ENCODE results near the gene TMEM200B. TPM values are rescaled to one million over a fixed set of nuclear protein-coding genes. Genes with fewer than 3 reads are reported as not detected.
A peak's percentile ranks its signal among the peaks of the same experiment; 100 is the strongest.

TMEM200B gene
- total and polyA plus RNA-seq, 10 of the 15 experiments (the other 5 are each of a cell fraction or from before 2014, with no cell fraction given): 0.03 to 1.4 (median 0.08) TPM; not detected in 3

DNA sequence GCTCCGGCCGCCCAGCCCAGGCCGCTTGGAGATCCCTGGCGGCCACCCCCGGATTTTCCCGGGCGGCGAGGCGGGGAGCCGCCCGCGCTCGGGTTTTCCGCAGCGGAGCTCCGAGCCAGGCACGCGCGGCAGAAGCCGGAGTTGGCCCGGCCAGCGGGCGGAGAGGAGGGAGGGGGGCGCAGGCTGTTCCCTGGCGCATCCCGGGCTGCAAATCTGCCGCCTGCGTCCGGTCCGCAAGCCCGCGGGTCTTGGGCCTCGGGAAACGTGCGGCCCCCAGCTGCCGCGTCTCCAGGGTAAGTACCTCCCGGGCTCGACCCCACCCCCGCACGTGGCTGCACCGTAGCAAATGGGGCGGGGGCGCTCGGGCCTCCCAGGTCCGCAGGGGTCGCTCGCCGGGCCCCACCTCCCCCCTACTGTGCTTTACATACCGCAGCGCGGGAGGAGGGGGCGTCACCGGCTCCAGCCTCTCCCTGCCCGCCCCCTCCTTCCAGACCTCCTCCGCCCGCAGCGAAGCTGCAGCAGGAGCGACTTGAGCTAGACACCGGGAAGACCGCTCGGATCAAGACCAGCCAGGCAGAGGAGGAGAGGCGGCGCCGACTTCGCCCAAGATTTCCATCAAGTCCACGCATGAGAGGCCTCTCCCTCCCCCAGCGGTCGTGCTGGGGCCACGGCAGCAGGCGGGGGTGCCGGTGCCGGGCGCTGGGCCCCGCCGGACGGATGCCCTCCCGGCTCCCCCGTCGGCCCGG, 1.6 kb downstream of the TMEM200B start:
- CTCF ChIA-PET: interaction anchor here (0.6 to 0.7 kb wide), 2 partner anchors 14 to 240 kb away, joined by 3 read pairs; no protein-coding TSS in a partner anchor
- Histone ChIP-seq H4K20me1 (ENCODE audit: control insufficient read depth, insufficient read depth) (no peaks in the 10 kb centered on the region; the same call in 1 of the 2 replicates), H3K79me2 (ENCODE audit: control insufficient read depth, insufficient read depth, low read length) (no peaks in the 10 kb centered on the region), H3K36me3 (ENCODE audit: control insufficient read depth in 2 of 2, insufficient read depth in 2 of 2, low read length in 1 of 2) (peaks cover 2 to 3% of the 10 kb centered on the region in 2 experiments; a peak in 3 of 4 replicates), H2AFZ (ENCODE audit: control insufficient read depth, low read depth, low read length) (no peak overlapping the region), H3K27me3 (replicated peaks in 1 of 2; ENCODE audit: control insufficient read depth in 2 of 2, insufficient read depth in 2 of 2, low read length in 1 of 2) (peaks cover 6 to 16% of the 10 kb centered on the region in 2 experiments; a peak in 3 of 4 replicates), H3K4me1 (ENCODE audit: control insufficient read depth, insufficient read depth, low read length) (no peaks in the 10 kb centered on the region), H3K4me2 (ENCODE audit: control insufficient read depth, insufficient read depth) (peak overlapping the region; percentile 50; the same call in 1 of the 2 replicates), H3K9me3 (replicated peaks; ENCODE audit: control insufficient read depth, insufficient read depth, low read length) (no peaks in the 10 kb centered on the region), H3K27ac (ENCODE audit: control insufficient read depth, insufficient read depth) (no peak overlapping the region), H3K4me3 (peak overlapping the region; percentile 17; the same call in 1 of the 2 replicates), H3K9ac (ENCODE audit: control insufficient read depth, insufficient read depth, low read length) (no peak overlapping the region)
- FAIRE-seq (no peak), ATAC-seq (peak; percentile 3; the same call in 1 of the 3 replicates), DNase-seq (ENCODE audit: low read depth, low spot score) (no peak)
- POLR2A ChIA-PET: interaction anchor here (0.6 kb wide), 1 partner anchor 13 kb away, joined by 5 read pairs; no protein-coding TSS in a partner anchor
- no TSS peak for BruUV-seq (replicated peaks)
- SMC1A ChIA-PET (ENCODE audit: uncharacterized antibody, unreplicated experiment): no interaction called here
- RAD21 ChIA-PET (ENCODE audit: unreplicated experiment): no interaction called here
- TF ChIP-seq BHLHE40 (IDR thresholded peaks at IDR 0.05; ENCODE audit: borderline replicate concordance in 1 of 2, low read depth in 2 of 2, low read length in 1 of 2) (peak in 1 of 2 experiments; percentile 66; a peak in 2 of 4 replicates), MYB (IDR thresholded peaks at IDR 0.05; ENCODE audit: borderline replicate concordance, low read depth, low read length) (no peak), SUZ12 (IDR thresholded peaks at IDR 0.05; ENCODE audit: unreplicated experiment) (peak; percentile 95)
- WGBS (ENCODE audit: insufficient coverage, insufficient replicate concordance, low lambda C conversion rate, missing lambda C conversion rate): 6% methylated on average over 63 of the region's 81 CpGs
- intact Hi-C loops (cut with micrococcal nuclease; ENCODE audit: unreplicated experiment) (loop anchor here (1.0 to 5.0 kb wide), 2 partner anchors 80 to 240 kb away; no protein-coding TSS in a partner anchor), in situ Hi-C loops (cut with MboI) (no loop called here)

DNA sequence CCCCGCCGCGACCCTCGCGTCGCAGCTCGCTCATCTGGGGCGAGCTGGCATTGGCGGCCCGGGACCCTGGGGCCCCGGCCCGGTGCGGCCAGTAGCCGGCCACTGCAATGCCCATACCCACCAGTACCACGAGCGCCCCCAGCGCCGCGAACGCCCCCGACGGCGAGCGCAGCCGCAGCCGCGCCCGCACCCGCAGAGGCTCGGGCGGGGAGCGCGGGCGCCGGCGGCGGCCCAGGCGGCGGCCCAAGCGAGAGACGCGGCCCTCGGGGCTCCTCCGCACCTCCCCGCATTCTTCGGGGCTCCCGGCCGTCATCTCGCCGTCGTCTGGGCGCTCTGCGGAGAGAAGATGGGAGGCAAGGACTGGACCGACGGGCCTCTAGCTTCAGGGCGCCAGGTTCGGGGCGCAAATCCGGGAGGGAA, 2.2 kb downstream of the TMEM200B start:
- Histone ChIP-seq H3K4me2 (ENCODE audit: control insufficient read depth, insufficient read depth) (peak overlapping the region; percentile 50; the same call in 1 of the 2 replicates), H3K79me2 (ENCODE audit: control insufficient read depth, insufficient read depth, low read length) (no peaks in the 10 kb centered on the region), H3K9ac (ENCODE audit: control insufficient read depth, insufficient read depth, low read length) (no peak overlapping the region), H3K36me3 (ENCODE audit: control insufficient read depth in 2 of 2, insufficient read depth in 2 of 2, low read length in 1 of 2) (peaks cover 3% of the 10 kb centered on the region in 2 experiments; a peak in 3 of 4 replicates), H3K4me1 (ENCODE audit: control insufficient read depth, insufficient read depth, low read length) (no peaks in the 10 kb centered on the region), H3K27me3 (replicated peaks in 1 of 2; ENCODE audit: control insufficient read depth in 2 of 2, insufficient read depth in 2 of 2, low read length in 1 of 2) (peaks cover 6 to 16% of the 10 kb centered on the region in 2 experiments; a peak in 3 of 4 replicates), H3K9me3 (replicated peaks; ENCODE audit: control insufficient read depth, insufficient read depth, low read length) (no peaks in the 10 kb centered on the region), H2AFZ (ENCODE audit: control insufficient read depth, low read depth, low read length) (no peak overlapping the region), H3K27ac (ENCODE audit: control insufficient read depth, insufficient read depth) (no peak overlapping the region), H3K4me3 (peak overlapping the region; percentile 17; the same call in 1 of the 2 replicates), H4K20me1 (ENCODE audit: control insufficient read depth, insufficient read depth) (no peaks in the 10 kb centered on the region; the same call in 1 of the 2 replicates)
- intact Hi-C loops (cut with micrococcal nuclease; ENCODE audit: unreplicated experiment) (loop anchor here (1.0 to 5.0 kb wide), 2 partner anchors 81 to 239 kb away; no protein-coding TSS in a partner anchor), in situ Hi-C loops (cut with MboI) (no loop called here)
- no TSS peak for BruUV-seq (replicated peaks)
- TF ChIP-seq MXI1 (IDR thresholded peaks at IDR 0.05; ENCODE audit: low read depth, low read length): no peak
- TF ChIP-seq YY1 (IDR thresholded peaks at IDR 0.05; ENCODE audit: low read depth, low read length): 0 out of 2 replicates have a peak, but pooled peaks have one; percentile 0
- ATAC-seq (peak; percentile 12), FAIRE-seq (no peak), DNase-seq (ENCODE audit: low read depth, low spot score) (no peak)
- RAD21 ChIA-PET (ENCODE audit: unreplicated experiment): no interaction called here
- SMC1A ChIA-PET (ENCODE audit: uncharacterized antibody, unreplicated experiment): no interaction called here
- CTCF ChIA-PET: interaction anchor here (0.7 kb wide), 1 partner anchor 239 kb away, joined by 3 read pairs; no protein-coding TSS in a partner anchor
- POLR2A ChIA-PET: no interaction called here
- WGBS (ENCODE audit: insufficient coverage, insufficient replicate concordance, low lambda C conversion rate, missing lambda C conversion rate): under 1% methylated on average over 43 of the region's 59 CpGs
